ENCODE results near the gene AAGAB. TPM values are rescaled to one million over a fixed set of nuclear protein-coding genes. Genes with fewer than 3 reads are reported as not detected.

AAGAB gene
- total and polyA plus RNA-seq, 8 donors, result 7.1 to 16.3 (median 13.0) TPM

GRCh38 chr15:67225336-67225735 lies 29.1 kb downstream of the AAGAB start:
- Histone ChIP-seq H3K4me3 (no peak overlapping the region), H3K36me3 (peaks cover 0 to 6% (median 0%) of the 10 kb centered on the region in 3 donors), H3K27me3 (no peaks in the 10 kb centered on the region), H3K4me1 (no peaks in the 10 kb centered on the region), H3K9me3 (no peaks in the 10 kb centered on the region), H3K27ac (no peak overlapping the region)
- FAIRE-seq, result no peak
- intact Hi-C loops (cut with DNase I), result no loop called here
- 99% methylated on average over 2 of the region's 2 CpGs for WGBS, 2 donors
- DNase-seq, result no peak
- ATAC-seq, result no peak
- no peak for TF ChIP-seq CTCF (IDR thresholded peaks at IDR 0.05)

GRCh38 chr15:67224889-67225288 lies 29.6 kb downstream of the AAGAB start:
- no peak for DNase-seq
- FAIRE-seq, result no peak
- WGBS, 2 donors, result 58 to 62% methylated on average over 3 of the region's 3 CpGs
- Histone ChIP-seq H3K36me3 (peaks cover 0 to 5% (median 0%) of the 10 kb centered on the region in 3 donors), H3K9me3 (no peaks in the 10 kb centered on the region), H3K27me3 (no peaks in the 10 kb centered on the region), H3K4me3 (no peak overlapping the region), H3K4me1 (no peaks in the 10 kb centered on the region), H3K27ac (no peak overlapping the region)
- no peak for ATAC-seq
- intact Hi-C loops (cut with DNase I), result no loop called here
- no peak for TF ChIP-seq CTCF (IDR thresholded peaks at IDR 0.05)

GRCh38 chr15:67219288-67219687 lies 35.2 kb downstream of the AAGAB start:
- TF ChIP-seq CTCF (IDR thresholded peaks at IDR 0.05), result no peak
- H3K36me3 ChIP-seq, result no peaks in the 10 kb centered on the region
- no peak overlapping the region for H3K4me3 ChIP-seq
- no peak for ATAC-seq
- no peak for DNase-seq
- no peaks in the 10 kb centered on the region for H3K9me3 ChIP-seq
- intact Hi-C loops (cut with DNase I), result no loop called here
- H3K27me3 ChIP-seq, result no peaks in the 10 kb centered on the region
- H3K27ac ChIP-seq, result no peak overlapping the region
- no peak for FAIRE-seq
- 97 to 99% methylated on average over 2 of the region's 2 CpGs for WGBS, 2 donors
- no peaks in the 10 kb centered on the region for H3K4me1 ChIP-seq

GRCh38 chr15:67218428-67218827 lies 36.0 kb downstream of the AAGAB start:
- intact Hi-C loops (cut with DNase I), result no loop called here
- no peak overlapping the region for H3K4me3 ChIP-seq
- no peaks in the 10 kb centered on the region for H3K9me3 ChIP-seq
- no peaks in the 10 kb centered on the region for H3K36me3 ChIP-seq
- no peaks in the 10 kb centered on the region for H3K27me3 ChIP-seq
- no peak for DNase-seq
- no peaks in the 10 kb centered on the region for H3K4me1 ChIP-seq
- H3K27ac ChIP-seq, result no peak overlapping the region
- no peak for ATAC-seq
- FAIRE-seq, result no peak
- no peak for TF ChIP-seq CTCF (IDR thresholded peaks at IDR 0.05)

- no peaks in the 10 kb centered on the region for H3K36me3 ChIP-seq
- no peaks in the 10 kb centered on the region for H3K27me3 ChIP-seq
- no peak overlapping the region for H3K4me3 ChIP-seq
- intact Hi-C loops (cut with DNase I), result no loop called here
- no peak for TF ChIP-seq CTCF (IDR thresholded peaks at IDR 0.05)
- DNase-seq (no peak), FAIRE-seq (no peak), ATAC-seq (no peak)
- no peak overlapping the region for H3K27ac ChIP-seq
- no peaks in the 10 kb centered on the region for H3K9me3 ChIP-seq
- H3K4me1 ChIP-seq, result no peaks in the 10 kb centered on the region
Observed at GRCh38 chr15:67216859-67217258, 37.6 kb downstream of the AAGAB start.
